LNCAP (cell line): ENCODE results near the gene RBMS1.

Experiments used
- CTCF ChIP-seq: fragments of 450-650 bp; IDR thresholded peaks from 2 replicates; pipeline ENCODE4 v1.5.1; 2017; ENCODE audit warnings: mild to moderate bottlenecking

Gene RBMS1

GRCh38 chr2:160317181-160318099, 176.2 kb downstream of the RBMS1 start:
- no peak for TF ChIP-seq CTCF

GRCh38 chr2:160315337-160315736, 178.3 kb downstream of the RBMS1 start:
- no peak for TF ChIP-seq CTCF

GRCh38 chr2:160310118-160310828, 183.3 kb downstream of the RBMS1 start:
- no peak for TF ChIP-seq CTCF

GRCh38 chr2:160309585-160309984, 184.0 kb downstream of the RBMS1 start:
- no peak for TF ChIP-seq CTCF

GRCh38 chr2:160308915-160309314, 184.7 kb downstream of the RBMS1 start:
- TF ChIP-seq CTCF = no peak

- TF ChIP-seq CTCF = no peak
Measured at GRCh38 chr2:160308476-160308875, 185.1 kb downstream of the RBMS1 start.

- TF ChIP-seq CTCF = no peak
Measured at GRCh38 chr2:160306985-160307384, 186.6 kb downstream of the RBMS1 start.
